GM23338 (cell line): ENCODE data around the gene VEZT. TPM values are rescaled to one million over a fixed set of nuclear protein-coding genes. Genes with fewer than 3 reads are reported as not detected.
"Not testable (repeated sequence)": the region's sequence is repeated elsewhere in the genome, so short reads cannot be mapped to it uniquely, and the experiment has no call there.

ENCODE experiments used
- ATAC-seq: fragments of 200-7000 bp; cut with Tn5 transposase; 3 replicates; pipeline ENCODE4 v1.9.1; 2020
- DNase-seq: peaks from one replicate; pipeline ENCODE4 v3.0.0-alpha.2; 2015; ENCODE audit warnings: low spot score
- H2AFZ ChIP-seq: fragments of 200-600 bp; sonication (generic); 2 replicates; pipeline ENCODE4 v1.8.0; 2016; ENCODE audit warnings: antibody characterized with exemption, mild to moderate bottlenecking, moderate library complexity
- H3F3A ChIP-seq: fragments of 200-600 bp; sonication (generic); replicated peaks from 2 replicates; pipeline ENCODE4 v1.8.0; 2017; ENCODE audit warnings: antibody characterized with exemption, mixed run types, low read depth
- H3K27ac ChIP-seq: fragments of 200-600 bp; sonication (generic); 2 replicates; pipeline ENCODE4 v1.6.1; 2016; ENCODE audit warnings: low read depth
- H3K27me3 ChIP-seq: fragments of 200-600 bp; sonication (generic); 2 replicates; pipeline ENCODE4 v1.8.0; 2016; ENCODE audit warnings: mild to moderate bottlenecking, mixed run types, moderate library complexity; ENCODE audit not compliant: insufficient read depth
- H3K36me3 ChIP-seq: fragments of 200-600 bp; sonication (generic); 2 replicates; pipeline ENCODE4 v1.8.0; 2016; ENCODE audit warnings: mild to moderate bottlenecking; ENCODE audit not compliant: insufficient read depth
- H3K4me1 ChIP-seq: fragments of 200-600 bp; sonication (generic); 2 replicates; pipeline ENCODE4 v1.8.0; 2016; ENCODE audit warnings: mild to moderate bottlenecking, moderate library complexity; ENCODE audit not compliant: insufficient read depth
- H3K4me2 ChIP-seq: fragments of 200-600 bp; sonication (generic); 2 replicates; pipeline ENCODE4 v1.7.1; 2017; ENCODE audit warnings: mixed run types
- H3K4me3 ChIP-seq: fragments of 200-600 bp; sonication (generic); 2 replicates; pipeline ENCODE4 v1.6.1; 2016; ENCODE audit warnings: mixed run types
- H3K79me2 ChIP-seq: fragments of 200-600 bp; sonication (generic); replicated peaks from 2 replicates; pipeline ENCODE4 v1.8.0; 2017; ENCODE audit warnings: mild to moderate bottlenecking; ENCODE audit not compliant: insufficient read depth
- H3K9me2 ChIP-seq: fragments of 200-600 bp; sonication (generic); 2 replicates; pipeline ENCODE4 v1.8.0; 2017; ENCODE audit not compliant: insufficient read depth
- H4K20me1 ChIP-seq: fragments of 200-600 bp; sonication (generic); replicated peaks from 2 replicates; pipeline ENCODE4 v1.8.0; 2017; ENCODE audit warnings: mild to moderate bottlenecking; ENCODE audit not compliant: insufficient read depth
- H3K27ac Mint-ChIP-seq: 2 replicates; pipeline ENCODE4 v1.8.0; 2020; ENCODE audit warnings: inconsistent platforms, mild to moderate bottlenecking, moderate library complexity, mixed read lengths
- H3K27me3 Mint-ChIP-seq: 3 replicates; pipeline ENCODE4 v1.8.0; 2022; ENCODE audit warnings: low read depth, mild to moderate bottlenecking, moderate library complexity, mixed read lengths, inconsistent platforms; ENCODE audit not compliant: insufficient read depth, poor library complexity
- H3K36me3 Mint-ChIP-seq: 3 replicates; pipeline ENCODE4 v1.8.0; 2021; ENCODE audit warnings: low read depth, mild to moderate bottlenecking, inconsistent platforms, moderate library complexity, mixed read lengths
- H3K4me1 Mint-ChIP-seq: 3 replicates; pipeline ENCODE4 v1.8.0; 2020; ENCODE audit warnings: mild to moderate bottlenecking, inconsistent platforms, mixed read lengths
- H3K4me3 Mint-ChIP-seq: 3 replicates; pipeline ENCODE4 v1.8.0; 2021; ENCODE audit warnings: moderate library complexity, mild to moderate bottlenecking, inconsistent platforms, mixed read lengths
- H3K9me3 Mint-ChIP-seq: 3 replicates; pipeline ENCODE4 v1.8.0; 2020; ENCODE audit warnings: moderate library complexity, mild to moderate bottlenecking, inconsistent platforms, mixed read lengths
- CREB1 ChIP-seq: fragments of 250-450 bp; sonication (Bioruptor Pico); IDR thresholded peaks from 2 replicates; pipeline ENCODE4 v1.5.0; 2020; ENCODE audit warnings: low read depth, mild to moderate bottlenecking, moderate library complexity
- CTCF ChIP-seq, 2 experiments: fragments of 200-600 bp in 1 of 2; sonication (generic) in 1 of 2; conservative IDR thresholded peaks; 2 replicates each; pipeline versions ENCODE4 v1.5.1 to v1.6.1; 2016 to 2017; ENCODE audit warnings: antibody characterized with exemption in 2 of 2, low read depth in 2 of 2, mild to moderate bottlenecking in 2 of 2, moderate library complexity in 1 of 2
- EZH2 ChIP-seq: fragments of 200-600 bp; sonication (generic); IDR thresholded peaks from one replicate; pipeline ENCODE4 v1.8.0; 2017; ENCODE audit warnings: antibody characterized with exemption, mild to moderate bottlenecking, low read depth; ENCODE audit not compliant: unreplicated experiment
- JUNB ChIP-seq: IDR thresholded peaks from one replicate; pipeline ENCODE4 v1.6.1; 2016; ENCODE audit warnings: antibody characterized with exemption; ENCODE audit not compliant: unreplicated experiment
- POLR2AphosphoS5 ChIP-seq: IDR thresholded peaks from 2 replicates; pipeline ENCODE4 v1.6.1; 2016; ENCODE audit warnings: antibody characterized with exemption, low read depth
- REST ChIP-seq: IDR thresholded peaks from one replicate; pipeline ENCODE4 v1.6.1; 2018; ENCODE audit warnings: antibody characterized with exemption; ENCODE audit not compliant: unreplicated experiment
- STAT1 ChIP-seq: IDR thresholded peaks from one replicate; pipeline ENCODE4 v1.6.1; 2016; ENCODE audit warnings: antibody characterized with exemption; ENCODE audit not compliant: unreplicated experiment
- ZNF114 ChIP-seq: fragments of 250-450 bp; sonication (Bioruptor Pico); IDR thresholded peaks from 2 replicates; pipeline ENCODE4 v1.5.0; 2020; ENCODE audit warnings: mild to moderate bottlenecking, moderate library complexity
- ZNF331 ChIP-seq: fragments of 250-450 bp; sonication (Bioruptor Pico); IDR thresholded peaks from 2 replicates; pipeline ENCODE4 v1.5.0; 2020; ENCODE audit warnings: low read depth, mild to moderate bottlenecking, moderate library complexity
- polyA plus RNA-seq: library from polyadenylated mRNA; unstranded; fragments of >200 nt; fragmentation: Nextera tagmentation; extraction: Ambion mirVana; gene quantifications from 2 replicates; pipeline ENCODE4 v1.2.1, GENCODE V29; 2016
- total RNA-seq: library from RNA; depleted of rRNA; stranded (reverse); fragments of >200 nt; shearing (Covaris generic); gene quantifications from 2 replicates; pipeline ENCODE4 v1.2.3, GENCODE V29; 2014

Gene VEZT
- total and polyA plus RNA-seq, 2 experiments from 2014 or later, result 34.2 to 51.5 TPM

- peaks cover 10% of the 10 kb centered on the region; the same call in 1 of the 2 replicates for H4K20me1 ChIP-seq
- H3K4me1 ChIP-seq, result no peaks in the 10 kb centered on the region
- Mint-ChIP-seq H3K27ac (no peak overlapping the region; the same call in 1 of the 2 replicates), H3K4me1 (peaks cover 4% of the 10 kb centered on the region; the same call in 1 of the 3 replicates), H3K9me3 (peaks cover 19% of the 10 kb centered on the region), H3K27me3 (peaks cover 3% of the 10 kb centered on the region), H3K4me3 (no peak overlapping the region), H3K36me3 (peaks cover 55% of the 10 kb centered on the region)
- TF ChIP-seq STAT1, result no peak
- no peak for TF ChIP-seq ZNF331 (CRISPR knock-in tag)
- TF ChIP-seq ZNF114, result no peak
- H3K36me3 ChIP-seq, result no peaks in the 10 kb centered on the region
- no peak overlapping the region for H3K4me3 ChIP-seq
- no peaks in the 10 kb centered on the region for H3F3A ChIP-seq
- no peaks in the 10 kb centered on the region for H3K9me2 ChIP-seq
- no peak overlapping the region for H3K4me2 ChIP-seq
- no peak overlapping the region for H3K27ac ChIP-seq
- ATAC-seq (no peak), DNase-seq (no peak)
- H3K27me3 ChIP-seq, result no peaks in the 10 kb centered on the region
- H2AFZ ChIP-seq, result no peak overlapping the region
- peaks cover 85% of the 10 kb centered on the region for H3K79me2 ChIP-seq
Observed at GRCh38 chr12:95239216-95239615, 21.6 kb downstream of the VEZT start.

GRCh38 chr12:95239835-95240234 lies 22.2 kb downstream of the VEZT start:
- Mint-ChIP-seq H3K36me3 (peaks cover 53% of the 10 kb centered on the region), H3K9me3 (peaks cover 13% of the 10 kb centered on the region)
- H3K27ac ChIP-seq, H3K27ac Mint-ChIP-seq, H3K4me2 ChIP-seq, H3K4me3 Mint-ChIP-seq, H3K9me2 ChIP-seq, H3F3A ChIP-seq, H3K27me3 Mint-ChIP-seq, H4K20me1 ChIP-seq, H3K4me1 ChIP-seq, ATAC-seq, H3K27me3 ChIP-seq, H3K4me1 Mint-ChIP-seq, H3K4me3 ChIP-seq, H3K36me3 ChIP-seq, DNase-seq, H2AFZ ChIP-seq: not testable (repeated sequence)
- H3K79me2 ChIP-seq, result peaks cover 86% of the 10 kb centered on the region

- H3K79me2 ChIP-seq, result peaks cover 93% of the 10 kb centered on the region
- H3F3A ChIP-seq, result no peaks in the 10 kb centered on the region
- H3K4me2 ChIP-seq, result no peak overlapping the region
- peaks cover 4% of the 10 kb centered on the region; the same call in 1 of the 3 replicates for H3K4me1 Mint-ChIP-seq
- no peak overlapping the region for H3K4me3 ChIP-seq
- H3K36me3 Mint-ChIP-seq, result peaks cover 53% of the 10 kb centered on the region
- H3K27me3 Mint-ChIP-seq, result peaks cover 3% of the 10 kb centered on the region
- H4K20me1 ChIP-seq, result peaks cover 10% of the 10 kb centered on the region; the same call in 1 of the 2 replicates
- no peak overlapping the region for H2AFZ ChIP-seq
- H3K9me2 ChIP-seq, result no peaks in the 10 kb centered on the region
- no peak for ATAC-seq
- no peaks in the 10 kb centered on the region for H3K36me3 ChIP-seq
- H3K27ac Mint-ChIP-seq, result no peak overlapping the region
- no peaks in the 10 kb centered on the region for H3K4me1 ChIP-seq
- H3K27me3 ChIP-seq, result no peaks in the 10 kb centered on the region
- DNase-seq, result no peak
- no peak overlapping the region for H3K4me3 Mint-ChIP-seq
- H3K9me3 Mint-ChIP-seq, result peaks cover 13% of the 10 kb centered on the region
- no peak overlapping the region for H3K27ac ChIP-seq
- TF ChIP-seq EZH2 (no peak), STAT1 (no peak), REST (no peak), CREB1 (no peak), ZNF114 (no peak), ZNF331 (CRISPR knock-in tag) (no peak), CTCF (conservative IDR thresholded peaks at IDR 0.05; ENCODE audit: low read depth in 2 of 2) (no peak), JUNB (no peak), POLR2AphosphoS5 (no peak)
Observed at GRCh38 chr12:95240556-95240955, 22.9 kb downstream of the VEZT start.
